Natural killer cell (primary cell): ENCODE measurements around the gene BCAS3. TPM values are rescaled to one million over a fixed set of nuclear protein-coding genes. Genes with fewer than 3 reads are reported as not detected.

Experiments
- ATAC-seq, 3 donors: fragments of 150-1000 bp in 2 of 3; fragments of 200-7000 bp in 1 of 3; cut with Tn5 transposase; 1 replicate in 1 of 3; 2 replicates in 2 of 3; pipeline ENCODE4 v1.10.0; 2021; ENCODE audit warnings: mild to moderate bottlenecking in 2 of 3, moderate library complexity in 2 of 3
- DNase-seq, 2 donors: peaks; one replicate each; pipeline versions ENCODE4 v3.0.0 to v3.0.0-alpha.2; 2013 to 2021; ENCODE audit warnings: mixed read lengths in 1 of 2
- H3K27ac ChIP-seq: one replicate; pipeline ENCODE4 v1.5.1; 2013; ENCODE audit warnings: mild to moderate bottlenecking, low read length
- H3K27me3 ChIP-seq: one replicate; pipeline ENCODE4 v1.6.1; 2013; ENCODE audit warnings: low read length; ENCODE audit not compliant: control insufficient read depth, insufficient read depth
- H3K36me3 ChIP-seq: one replicate; pipeline ENCODE4 v1.6.1; 2013; ENCODE audit warnings: low read length; ENCODE audit not compliant: control insufficient read depth, insufficient read depth
- H3K4me1 ChIP-seq: one replicate; pipeline ENCODE4 v1.6.1; 2013; ENCODE audit warnings: low read length; ENCODE audit not compliant: control insufficient read depth, insufficient read depth
- H3K4me3 ChIP-seq: one replicate; pipeline ENCODE4 v1.5.1; 2013; ENCODE audit warnings: low read length
- H3K9me3 ChIP-seq: one replicate; pipeline ENCODE4 v1.6.1; 2013; ENCODE audit warnings: low read length; ENCODE audit not compliant: control insufficient read depth, insufficient read depth
- H3K27ac Mint-ChIP-seq, 2 donors: one replicate each; pipeline ENCODE4 v1.8.0; 2022; ENCODE audit warnings: mild to moderate bottlenecking in 2 of 2, mixed read lengths in 2 of 2, moderate library complexity in 1 of 2
- H3K27me3 Mint-ChIP-seq, 2 donors: one replicate each; pipeline ENCODE4 v1.8.0; 2022; ENCODE audit warnings: low read depth in 2 of 2, mixed read lengths in 2 of 2
- H3K36me3 Mint-ChIP-seq: one replicate; pipeline ENCODE4 v1.8.0; 2022; ENCODE audit warnings: mixed read lengths
- H3K4me1 Mint-ChIP-seq, 2 donors: one replicate each; pipeline ENCODE4 v1.8.0; 2022; ENCODE audit warnings: mixed read lengths in 2 of 2
- H3K4me3 Mint-ChIP-seq: one replicate; pipeline ENCODE4 v1.8.0; 2022; ENCODE audit warnings: mild to moderate bottlenecking, moderate library complexity, mixed read lengths
- H3K9me3 Mint-ChIP-seq, 2 donors: one replicate each; pipeline ENCODE4 v1.8.0; 2022; ENCODE audit warnings: mixed read lengths in 2 of 2
- WGBS: methylation state at CpG from one replicate; pipeline ENCODE4 v1.1.7; 2013; ENCODE audit warnings: missing lambda C conversion rate; ENCODE audit not compliant: insufficient coverage; 5-methylcytosine and 5-hydroxymethylcytosine counted together
- intact Hi-C: fragments of 100-400 bp; cut with micrococcal nuclease; formaldehyde crosslinking; loops from one replicate; pipeline ENCODE4 v1.14.2; 2022
- total RNA-seq, 4 donors: library from RNA; stranded (reverse); fragments of 120-200 nt in 1 of 4; gene quantifications; one replicate each; pipeline versions ENCODE4 v1.2.3 to v1.2.4, GENCODE V29; 2013 to 2022
- TF ChIP-seq, protein P1 (sequence below): fragments of 200-600 bp; IDR thresholded peaks from one replicate; pipeline ENCODE4 v1.8.0; 2022; ENCODE audit warnings: antibody characterized with exemption

The BCAS3 gene
- total RNA-seq, 3 donors from 2014 or later (not counting 1 experiment from before 2014, with no cell fraction given): 60.5 to 87.8 (median 72.0) TPM

DNA sequence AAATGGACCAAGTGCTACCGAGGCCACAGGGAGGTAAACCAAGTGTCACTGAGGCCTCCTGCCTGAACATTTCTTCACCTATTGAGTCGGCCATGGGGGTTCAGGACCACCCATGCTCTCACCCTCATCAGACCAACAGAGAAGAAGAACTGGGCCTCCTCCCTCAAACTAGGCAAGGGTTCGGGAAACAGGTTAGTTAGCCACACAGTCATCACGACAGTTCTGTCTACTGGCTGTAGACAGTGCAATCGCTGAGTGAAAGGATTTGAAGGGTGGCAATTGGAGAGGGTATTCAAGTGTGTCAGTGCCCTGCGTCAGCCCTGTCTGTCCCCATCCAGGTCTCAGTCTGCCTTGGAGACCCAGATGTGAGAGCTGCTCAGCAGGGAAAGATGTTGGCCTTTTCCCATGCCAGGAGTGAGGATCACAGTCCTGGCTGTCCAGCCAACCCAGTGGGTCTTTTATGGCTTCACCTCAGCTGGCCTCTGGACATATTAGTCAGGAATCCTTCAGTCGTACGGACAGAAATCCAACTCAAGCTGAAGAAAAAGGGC lies 741.9 kb downstream of the BCAS3 start:
- peaks cover 8% of the 10 kb centered on the region for H3K4me1 ChIP-seq
- no peaks in the 10 kb centered on the region for H3K9me3 Mint-ChIP-seq
- no peak overlapping the region for H3K27ac Mint-ChIP-seq
- WGBS: 87% methylated on average over 8 of the region's 8 CpGs
- no peak overlapping the region for H3K4me3 ChIP-seq
- no peak overlapping the region for H3K4me3 Mint-ChIP-seq
- ATAC-seq: no peak
- no peaks in the 10 kb centered on the region for H3K36me3 Mint-ChIP-seq
- TF ChIP-seq, protein P1, sequence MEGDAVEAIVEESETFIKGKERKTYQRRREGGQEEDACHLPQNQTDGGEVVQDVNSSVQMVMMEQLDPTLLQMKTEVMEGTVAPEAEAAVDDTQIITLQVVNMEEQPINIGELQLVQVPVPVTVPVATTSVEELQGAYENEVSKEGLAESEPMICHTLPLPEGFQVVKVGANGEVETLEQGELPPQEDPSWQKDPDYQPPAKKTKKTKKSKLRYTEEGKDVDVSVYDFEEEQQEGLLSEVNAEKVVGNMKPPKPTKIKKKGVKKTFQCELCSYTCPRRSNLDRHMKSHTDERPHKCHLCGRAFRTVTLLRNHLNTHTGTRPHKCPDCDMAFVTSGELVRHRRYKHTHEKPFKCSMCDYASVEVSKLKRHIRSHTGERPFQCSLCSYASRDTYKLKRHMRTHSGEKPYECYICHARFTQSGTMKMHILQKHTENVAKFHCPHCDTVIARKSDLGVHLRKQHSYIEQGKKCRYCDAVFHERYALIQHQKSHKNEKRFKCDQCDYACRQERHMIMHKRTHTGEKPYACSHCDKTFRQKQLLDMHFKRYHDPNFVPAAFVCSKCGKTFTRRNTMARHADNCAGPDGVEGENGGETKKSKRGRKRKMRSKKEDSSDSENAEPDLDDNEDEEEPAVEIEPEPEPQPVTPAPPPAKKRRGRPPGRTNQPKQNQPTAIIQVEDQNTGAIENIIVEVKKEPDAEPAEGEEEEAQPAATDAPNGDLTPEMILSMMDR: no peak
- peaks cover 0 to 5% of the 10 kb centered on the region in 2 donors for H3K4me1 Mint-ChIP-seq
- peaks cover 25 to 47% of the 10 kb centered on the region in 2 donors for H3K27me3 Mint-ChIP-seq
- no peak overlapping the region for H3K27ac ChIP-seq
- no peaks in the 10 kb centered on the region for H3K36me3 ChIP-seq
- intact Hi-C loops: loop anchor here (10.0 kb wide), 1 partner anchor 165 kb away; no protein-coding TSS in a partner anchor
- no peak for DNase-seq
- H3K27me3 ChIP-seq: peaks cover 4% of the 10 kb centered on the region
- H3K9me3 ChIP-seq: no peaks in the 10 kb centered on the region

DNA sequence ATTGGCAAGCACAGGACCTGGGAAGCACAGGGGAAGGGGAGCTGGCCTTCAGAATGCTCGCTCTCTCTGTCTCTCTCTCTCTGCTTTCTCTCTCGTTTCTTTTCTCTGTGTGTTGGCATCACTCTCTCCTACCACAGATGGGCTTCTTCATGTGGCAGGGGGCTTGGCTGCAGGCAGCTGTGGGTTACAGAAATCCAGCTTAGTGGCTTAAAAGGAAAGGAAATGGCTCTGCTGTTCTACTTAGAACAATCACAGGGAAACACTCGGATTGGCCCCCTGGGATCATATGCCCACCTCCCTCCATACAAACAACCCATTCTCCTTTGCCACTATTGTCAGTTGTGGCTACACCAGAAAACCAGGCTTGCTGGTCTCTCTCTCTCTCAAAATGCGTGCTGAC lies 742.4 kb downstream of the BCAS3 start:
- 64% methylated on average over 4 of the region's 4 CpGs for WGBS
- Histone ChIP-seq H3K27me3 (peaks cover 4% of the 10 kb centered on the region), H3K36me3 (no peaks in the 10 kb centered on the region), H3K4me3 (no peak overlapping the region), H3K27ac (no peak overlapping the region), H3K4me1 (peaks cover 8% of the 10 kb centered on the region), H3K9me3 (no peaks in the 10 kb centered on the region)
- no peaks in the 10 kb centered on the region for H3K36me3 Mint-ChIP-seq
- H3K27ac Mint-ChIP-seq: no peak overlapping the region
- TF ChIP-seq, protein P1: no peak
- ATAC-seq: no peak
- intact Hi-C loops: no loop called here
- peaks cover 25 to 47% of the 10 kb centered on the region in 2 donors for H3K27me3 Mint-ChIP-seq
- H3K9me3 Mint-ChIP-seq: no peaks in the 10 kb centered on the region
- H3K4me3 Mint-ChIP-seq: no peak overlapping the region
- peaks cover 0 to 5% of the 10 kb centered on the region in 2 donors for H3K4me1 Mint-ChIP-seq
- DNase-seq: no peak

DNA sequence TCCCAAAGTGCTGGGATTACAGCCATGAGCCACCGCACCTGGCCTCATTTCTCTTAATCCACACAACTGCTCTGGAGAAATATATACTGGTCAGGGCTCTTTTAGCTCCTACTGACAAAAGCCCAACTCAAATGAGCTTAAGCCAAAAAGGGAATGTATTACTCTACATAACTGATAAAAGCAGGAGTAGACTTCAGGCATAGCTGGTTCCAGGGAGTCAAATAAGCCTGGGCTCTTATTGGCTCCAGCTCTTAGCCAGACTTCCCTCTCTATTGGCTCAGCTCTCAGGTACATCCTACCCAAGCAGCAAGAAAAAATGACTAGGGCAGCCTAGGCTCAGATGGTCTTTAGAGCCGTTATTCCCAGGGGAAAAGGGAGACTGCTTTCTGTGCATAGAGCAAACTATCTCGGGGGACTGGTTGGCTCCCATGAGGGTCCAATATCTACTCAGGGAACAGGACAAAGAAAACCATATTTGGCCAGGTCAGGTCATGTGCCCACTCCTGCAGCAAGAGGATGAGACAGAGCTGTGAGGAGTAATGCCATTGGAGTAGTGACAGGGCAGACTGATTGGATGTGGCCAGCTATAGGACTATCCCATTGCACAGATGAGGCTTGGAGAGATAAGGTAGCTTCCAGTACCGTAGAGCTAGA lies 743.2 kb downstream of the BCAS3 start:
- Histone ChIP-seq H3K27ac (no peak overlapping the region), H3K9me3 (no peaks in the 10 kb centered on the region), H3K27me3 (peaks cover 4% of the 10 kb centered on the region), H3K4me3 (no peak overlapping the region), H3K36me3 (no peaks in the 10 kb centered on the region), H3K4me1 (peaks cover 8% of the 10 kb centered on the region)
- ATAC-seq (no peak), DNase-seq (no peak)
- no peaks in the 10 kb centered on the region for H3K9me3 Mint-ChIP-seq
- no peak overlapping the region for H3K4me3 Mint-ChIP-seq
- WGBS: 90% methylated on average over 4 of the region's 4 CpGs
- H3K36me3 Mint-ChIP-seq: no peaks in the 10 kb centered on the region
- TF ChIP-seq, protein P1: no peak
- no peak overlapping the region for H3K27ac Mint-ChIP-seq
- intact Hi-C loops: no loop called here
- peaks cover 30 to 47% of the 10 kb centered on the region in 2 donors for H3K27me3 Mint-ChIP-seq
- H3K4me1 Mint-ChIP-seq: peaks cover 0 to 5% of the 10 kb centered on the region in 2 donors
